Left ventricle myocardium inferior (tissue), 1 donor: Measurements from ENCODE around the gene ZNF853. TPM values are rescaled to one million over a fixed set of nuclear protein-coding genes. Genes with fewer than 3 reads are reported as not detected.

Experiments
- DNase-seq: peaks from one replicate; pipeline ENCODE4 v3.0.0-alpha.2; 2020
- H3K27ac ChIP-seq: fragments of 200-600 bp; replicated peaks from 2 replicates; pipeline ENCODE4 v1.8.0; 2021
- H3K27me3 ChIP-seq: fragments of 200-600 bp; 2 replicates; pipeline ENCODE4 v1.8.0; 2021; ENCODE audit warnings: low read depth
- H3K36me3 ChIP-seq: fragments of 200-600 bp; 2 replicates; pipeline ENCODE4 v1.8.0; 2021
- H3K4me1 ChIP-seq: fragments of 200-600 bp; 2 replicates; pipeline ENCODE4 v1.8.0; 2021
- H3K4me3 ChIP-seq: fragments of 200-600 bp; 2 replicates; pipeline ENCODE4 v1.8.0; 2021; ENCODE audit warnings: mild to moderate bottlenecking, moderate library complexity
- H3K9me3 ChIP-seq: fragments of 200-600 bp; replicated peaks from 2 replicates; pipeline ENCODE4 v1.8.0; 2021
- intact Hi-C: fragments of 100-400 bp; cut with micrococcal nuclease; formaldehyde crosslinking; loops from one replicate; pipeline ENCODE4 v1.11.0; 2022
- total RNA-seq: library from RNA; stranded (reverse); fragmentation: NEBNext Ultra II Directional; extraction: Animal tissue kit (Norgen Biotek cat#: 25700); gene quantifications from one replicate; pipeline ENCODE4 v1.2.1, GENCODE V29; 2021
- TF ChIP-seq, protein P1 (sequence below): fragments of 200-600 bp; IDR thresholded peaks from 2 replicates; pipeline ENCODE4 v1.8.0; 2021; ENCODE audit warnings: antibody characterized with exemption, mild to moderate bottlenecking, borderline replicate concordance
- donor health status: DM: no; HTN: yes; CAD: no; lungs with severe emphysema.

The ZNF853 gene
- total RNA-seq, 1 donor from 2014 or later = 15.0 TPM

DNA sequence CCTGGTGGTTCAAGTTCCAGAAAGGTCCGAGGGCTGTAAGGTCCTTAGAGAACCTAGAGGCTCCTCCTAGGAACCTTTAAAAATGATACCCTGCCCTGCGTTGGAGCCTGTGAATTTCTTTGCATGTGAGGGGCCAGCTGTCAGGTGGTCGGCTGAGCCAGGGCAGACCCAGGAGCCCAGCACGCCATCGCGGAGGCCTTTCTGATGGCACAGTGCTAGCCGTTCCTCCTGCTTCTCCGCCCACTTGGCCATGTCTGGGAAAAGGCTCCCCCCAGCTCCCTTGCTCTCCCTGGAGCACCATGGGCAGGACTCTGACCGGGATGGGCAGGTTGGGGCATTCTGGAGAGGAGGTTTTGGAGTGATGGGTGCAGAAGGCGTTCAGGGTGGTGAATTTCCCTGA, 29.3 kb downstream of the ZNF853 start:
- H3K27ac ChIP-seq = no peak overlapping the region
- H3K9me3 ChIP-seq = no peaks in the 10 kb centered on the region
- no peak for DNase-seq
- H3K4me3 ChIP-seq = no peak overlapping the region
- peaks cover 16% of the 10 kb centered on the region for H3K4me1 ChIP-seq
- TF ChIP-seq, protein P1, sequence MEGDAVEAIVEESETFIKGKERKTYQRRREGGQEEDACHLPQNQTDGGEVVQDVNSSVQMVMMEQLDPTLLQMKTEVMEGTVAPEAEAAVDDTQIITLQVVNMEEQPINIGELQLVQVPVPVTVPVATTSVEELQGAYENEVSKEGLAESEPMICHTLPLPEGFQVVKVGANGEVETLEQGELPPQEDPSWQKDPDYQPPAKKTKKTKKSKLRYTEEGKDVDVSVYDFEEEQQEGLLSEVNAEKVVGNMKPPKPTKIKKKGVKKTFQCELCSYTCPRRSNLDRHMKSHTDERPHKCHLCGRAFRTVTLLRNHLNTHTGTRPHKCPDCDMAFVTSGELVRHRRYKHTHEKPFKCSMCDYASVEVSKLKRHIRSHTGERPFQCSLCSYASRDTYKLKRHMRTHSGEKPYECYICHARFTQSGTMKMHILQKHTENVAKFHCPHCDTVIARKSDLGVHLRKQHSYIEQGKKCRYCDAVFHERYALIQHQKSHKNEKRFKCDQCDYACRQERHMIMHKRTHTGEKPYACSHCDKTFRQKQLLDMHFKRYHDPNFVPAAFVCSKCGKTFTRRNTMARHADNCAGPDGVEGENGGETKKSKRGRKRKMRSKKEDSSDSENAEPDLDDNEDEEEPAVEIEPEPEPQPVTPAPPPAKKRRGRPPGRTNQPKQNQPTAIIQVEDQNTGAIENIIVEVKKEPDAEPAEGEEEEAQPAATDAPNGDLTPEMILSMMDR = no peak
- intact Hi-C loops = no loop called here
- peaks cover 79% of the 10 kb centered on the region for H3K36me3 ChIP-seq
- no peaks in the 10 kb centered on the region for H3K27me3 ChIP-seq

DNA sequence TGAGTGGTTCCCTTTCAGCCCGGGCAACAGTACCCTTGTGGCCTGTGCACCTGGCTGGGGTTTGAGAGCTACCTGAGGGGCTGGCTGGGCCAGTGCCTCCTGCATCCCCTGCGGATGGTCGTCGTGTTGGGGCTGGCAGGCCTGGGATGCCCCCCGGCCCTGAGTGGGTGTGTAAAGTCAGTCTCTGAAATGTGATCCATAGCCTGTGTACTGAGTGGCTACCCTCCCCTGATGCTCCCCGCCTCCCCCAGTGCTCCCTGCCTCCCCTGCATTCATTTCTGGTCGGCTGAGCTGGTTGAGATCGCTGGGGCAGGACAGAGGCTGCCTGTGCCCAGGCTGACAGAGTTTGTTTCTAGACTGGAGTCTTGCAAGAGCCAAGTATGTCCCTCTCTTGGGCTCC, 31.1 kb downstream of the ZNF853 start:
- Histone ChIP-seq H3K4me1 (peaks cover 10% of the 10 kb centered on the region), H3K27me3 (no peaks in the 10 kb centered on the region), H3K4me3 (no peak overlapping the region), H3K9me3 (peaks cover under 1% of the 10 kb centered on the region), H3K27ac (no peak overlapping the region), H3K36me3 (peaks cover 83% of the 10 kb centered on the region)
- DNase-seq = no peak
- intact Hi-C loops = no loop called here
- TF ChIP-seq, protein P1 = no peak

DNA sequence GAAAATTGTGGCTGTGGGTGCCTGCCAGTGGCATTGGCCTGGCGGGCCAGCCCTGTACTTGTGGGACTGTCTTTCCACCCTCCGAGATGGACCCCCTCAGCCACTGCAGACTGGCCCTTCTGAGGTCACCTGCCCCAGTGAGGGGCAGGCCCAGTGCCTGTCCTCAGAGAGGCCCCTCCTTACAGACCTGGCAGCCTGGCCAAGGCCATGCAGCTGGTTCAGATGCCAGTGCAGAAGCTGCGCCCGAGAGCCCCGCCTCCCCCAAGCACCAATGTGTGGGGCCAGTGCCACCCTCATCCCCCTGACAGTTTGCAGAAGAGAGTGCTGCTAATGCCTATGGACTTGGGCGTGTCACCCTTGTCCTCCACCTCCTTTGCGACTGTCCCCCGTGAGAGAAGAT, 31.7 kb downstream of the ZNF853 start:
- TF ChIP-seq, protein P1 = no peak
- intact Hi-C loops = no loop called here
- H3K27me3 ChIP-seq = no peaks in the 10 kb centered on the region
- H3K9me3 ChIP-seq = peaks cover 6% of the 10 kb centered on the region
- no peak overlapping the region for H3K27ac ChIP-seq
- no peak overlapping the region for H3K4me3 ChIP-seq
- peaks cover 10% of the 10 kb centered on the region for H3K4me1 ChIP-seq
- H3K36me3 ChIP-seq = peaks cover 83% of the 10 kb centered on the region
- no peak for DNase-seq

DNA sequence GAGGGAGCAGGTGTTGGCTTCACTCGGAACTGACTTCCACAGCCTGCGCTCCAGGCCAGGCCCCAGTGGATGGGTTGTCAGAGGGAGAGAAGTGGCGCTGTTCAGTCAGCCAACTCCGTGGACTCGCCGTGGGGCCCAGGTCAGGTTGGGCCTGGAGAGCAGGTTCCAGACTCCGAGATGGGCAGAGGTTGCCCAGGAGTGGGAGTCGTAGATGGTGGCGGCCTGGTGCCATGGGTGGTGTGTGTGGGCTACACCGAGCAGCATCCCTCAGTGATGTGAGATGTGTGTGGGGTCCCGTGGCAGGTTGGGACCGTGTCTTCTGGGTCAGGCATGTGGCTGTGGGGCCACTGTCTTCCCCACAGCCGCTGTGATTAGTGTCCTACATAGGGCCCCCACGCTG, 32.1 kb downstream of the ZNF853 start:
- H3K36me3 ChIP-seq = peaks cover 83% of the 10 kb centered on the region
- TF ChIP-seq, protein P1 = no peak
- DNase-seq = no peak
- H3K4me3 ChIP-seq = no peak overlapping the region
- H3K9me3 ChIP-seq = peaks cover 6% of the 10 kb centered on the region
- no peaks in the 10 kb centered on the region for H3K27me3 ChIP-seq
- peaks cover 10% of the 10 kb centered on the region for H3K4me1 ChIP-seq
- H3K27ac ChIP-seq = no peak overlapping the region
- intact Hi-C loops = no loop called here

DNA sequence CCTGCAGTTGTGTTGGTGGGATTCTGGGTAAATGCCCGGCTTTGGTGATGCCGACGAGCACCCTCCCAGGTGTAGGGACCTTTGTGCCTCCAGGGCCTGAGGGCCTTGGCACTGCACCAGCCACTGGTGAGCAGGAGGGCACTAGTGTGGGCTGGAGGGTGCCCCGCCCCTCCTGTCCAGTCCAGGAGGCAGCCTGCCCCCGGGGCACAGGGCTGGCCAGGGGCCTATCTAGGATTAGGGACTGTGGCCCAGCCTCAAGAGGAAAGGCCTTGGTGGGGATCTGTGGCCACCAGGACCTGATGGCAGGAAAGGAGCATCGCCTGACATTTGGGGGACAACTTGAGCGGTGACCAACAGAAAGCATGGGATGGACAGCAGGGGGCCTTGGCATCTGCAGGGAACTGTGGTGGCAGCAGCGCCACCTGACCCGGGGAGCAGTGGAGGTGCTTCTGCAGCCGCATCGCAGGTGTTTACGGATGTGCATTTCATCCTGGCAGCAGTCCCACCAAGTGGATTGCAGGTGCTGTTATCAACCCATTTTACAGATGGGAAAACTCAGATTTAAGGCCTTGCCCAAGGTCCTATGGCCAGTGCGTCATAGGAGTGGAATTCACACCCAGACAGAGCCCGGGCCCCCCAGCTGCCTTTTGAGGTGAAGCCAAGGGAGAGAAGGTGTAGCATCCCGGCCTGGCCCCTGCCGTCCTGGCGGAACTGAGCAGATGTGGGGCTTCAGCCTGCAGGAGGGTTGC, 32.8 kb downstream of the ZNF853 start:
- H3K27ac ChIP-seq = no peak overlapping the region
- no peak for DNase-seq
- no peak overlapping the region for H3K4me3 ChIP-seq
- intact Hi-C loops = no loop called here
- peaks cover 83% of the 10 kb centered on the region for H3K36me3 ChIP-seq
- TF ChIP-seq, protein P1 = no peak
- H3K4me1 ChIP-seq = peaks cover 10% of the 10 kb centered on the region
- H3K27me3 ChIP-seq = no peaks in the 10 kb centered on the region
- H3K9me3 ChIP-seq = peaks cover 6% of the 10 kb centered on the region
